Heart right ventricle (tissue), 16 donors: ENCODE measurements around the gene TINAG. TPM values are rescaled to one million over a fixed set of nuclear protein-coding genes. Genes with fewer than 3 reads are reported as not detected.
A peak's percentile ranks its signal among the peaks of the same experiment; 100 is the strongest.

Experiments
- ATAC-seq, 8 donors: fragments of 200-7000 bp; cut with Tn5 transposase; one replicate each; pipeline ENCODE4 v1.9.1; 2020; ENCODE audit warnings: mild to moderate bottlenecking in 8 of 8, moderate library complexity in 8 of 8, moderate number of reproducible peaks in 1 of 8
- DNase-seq, 2 donors: peaks; one replicate each; pipeline ENCODE4 v3.0.0-alpha.2; 2020
- H3K27ac ChIP-seq, 10 donors: fragments of 200-600 bp; sonication (generic) in 2 of 10; one replicate each; pipeline versions ENCODE4 v1.5.0 to v1.8.0; 2020 to 2022; ENCODE audit warnings: mild to moderate bottlenecking in 3 of 10
- H3K27me3 ChIP-seq, 7 donors: fragments of 200-600 bp; one replicate each; pipeline ENCODE4 v1.8.0; 2021 to 2022; ENCODE audit warnings: mild to moderate bottlenecking in 2 of 7
- H3K36me3 ChIP-seq, 9 donors: fragments of 200-600 bp; sonication (generic) in 1 of 9; one replicate each; pipeline versions ENCODE4 v1.5.0 to v1.8.0; 2020 to 2022; ENCODE audit warnings: mild to moderate bottlenecking in 2 of 9
- H3K4me1 ChIP-seq, 9 donors: fragments of 200-600 bp; sonication (generic) in 1 of 9; one replicate each; pipeline versions ENCODE4 v1.5.0 to v1.8.0; 2020 to 2022; ENCODE audit warnings: mild to moderate bottlenecking in 4 of 9
- H3K4me3 ChIP-seq, 10 donors: fragments of 200-600 bp; sonication (generic) in 2 of 10; one replicate each; pipeline versions ENCODE4 v1.5.0 to v1.8.0; 2020 to 2022; ENCODE audit warnings: mild to moderate bottlenecking in 7 of 10, moderate library complexity in 2 of 10
- H3K9me3 ChIP-seq, 11 donors: fragments of 200-600 bp in 10 of 11; sonication (generic) in 2 of 11; one replicate each; pipeline versions ENCODE4 v1.5.0 to v1.8.0; 2013 to 2022; ENCODE audit warnings: mild to moderate bottlenecking in 2 of 11, control low read depth in 1 of 11, moderate library complexity in 1 of 11
- WGBS, 2 donors: extraction: QIAGEN DNeasy Blood & Tissue Kit; methylation state at CpG; one replicate each; pipeline ENCODE4 v1.1.7; 2013; ENCODE audit warnings: inconsistent platforms in 1 of 2; 5-methylcytosine and 5-hydroxymethylcytosine counted together
- intact Hi-C, 10 donors: fragments of 100-400 bp; cut with DNase I; formaldehyde crosslinking; loops; one replicate each; pipeline versions ENCODE4 v1.11.1 to v1.14.2; 2022
- polyA plus RNA-seq, 2 donors: library from polyadenylated mRNA; stranded (reverse); fragments of 200-250 nt; gene quantifications; one replicate each; pipeline ENCODE4 v1.2.3, GENCODE V29; 2013
- total RNA-seq, 10 donors: library from RNA; stranded (reverse); fragmentation: NEBNext Ultra II Directional in 3 of 10; extraction: Animal tissue kit (Norgen Biotek cat#: 25700) in 3 of 10; gene quantifications; one replicate each; pipeline versions ENCODE4 v1.2.1 to v1.2.4, GENCODE V29; 2021 to 2023
- TF ChIP-seq, protein P1 (sequence below), 9 donors: fragments of 200-600 bp; sonication (generic) in 2 of 9; IDR thresholded peaks; one replicate each; pipeline versions ENCODE4 v1.5.0 to v1.8.0; 2021 to 2022; ENCODE audit warnings: antibody characterized with exemption in 9 of 9, mild to moderate bottlenecking in 5 of 9, moderate library complexity in 1 of 9
- donor health status: Arrhythmogenic right ventricular cardiomyopathy.
- donor health status: ischemic (EF 13 %, LVEDD 7.1; RV severe dilation, severe dysfunction).
- donor health status: healthy with polysubstance abuse.
- donor health status: DM: no; HTN: yes; CAD: no.
- donor health status: DM: no; HTN: no; CAD: no.
- donor health status: ischemic (EF 25% LVEDD 6.9; RV normal size, moderate dysfunction).
- donor health status: ischemic (EF 25% LVEDD 5.7; RV mildly dilated, moderate dysfunction).
- donor health status: healthy.
- donor health status: DM: yes; HTN: yes; CAD: no.
- donor health status: Ischemic cardiomyopathy.
- donor health status: ischemic (EF 35%, LVEDD 5.7; RV mildly dilated, moderate dysfunction).
- donor health status: nonischemic (EF 11% LVEDD 7.7; RV severe dilation, severe dysfunction).
- donor health status: DM: yes; HTN: yes; CAD: no.
- donor health status: PGD.
- donor health status: ischemic (EF 29% LVEDD 5.4; RV normal size, mild dysfunction).
- donor health status: nonischemic (EF 23%, LVEDD 6.1; RV moderate dilation, normal function).

Gene TINAG
- total and polyA plus RNA-seq, 12 donors: 0.04 to 1.0 (median 0.30) TPM; not detected in 2

GRCh38 chr6:54274383-54274782 lies 33.9 kb upstream of the TINAG start:
- no peak overlapping the region for H3K4me3 ChIP-seq
- TF ChIP-seq, protein P1, sequence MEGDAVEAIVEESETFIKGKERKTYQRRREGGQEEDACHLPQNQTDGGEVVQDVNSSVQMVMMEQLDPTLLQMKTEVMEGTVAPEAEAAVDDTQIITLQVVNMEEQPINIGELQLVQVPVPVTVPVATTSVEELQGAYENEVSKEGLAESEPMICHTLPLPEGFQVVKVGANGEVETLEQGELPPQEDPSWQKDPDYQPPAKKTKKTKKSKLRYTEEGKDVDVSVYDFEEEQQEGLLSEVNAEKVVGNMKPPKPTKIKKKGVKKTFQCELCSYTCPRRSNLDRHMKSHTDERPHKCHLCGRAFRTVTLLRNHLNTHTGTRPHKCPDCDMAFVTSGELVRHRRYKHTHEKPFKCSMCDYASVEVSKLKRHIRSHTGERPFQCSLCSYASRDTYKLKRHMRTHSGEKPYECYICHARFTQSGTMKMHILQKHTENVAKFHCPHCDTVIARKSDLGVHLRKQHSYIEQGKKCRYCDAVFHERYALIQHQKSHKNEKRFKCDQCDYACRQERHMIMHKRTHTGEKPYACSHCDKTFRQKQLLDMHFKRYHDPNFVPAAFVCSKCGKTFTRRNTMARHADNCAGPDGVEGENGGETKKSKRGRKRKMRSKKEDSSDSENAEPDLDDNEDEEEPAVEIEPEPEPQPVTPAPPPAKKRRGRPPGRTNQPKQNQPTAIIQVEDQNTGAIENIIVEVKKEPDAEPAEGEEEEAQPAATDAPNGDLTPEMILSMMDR (IDR thresholded peaks at IDR 0.05): no peak
- intact Hi-C loops: loop anchor here in 1 of 10 donors (10.0 kb wide), 1 partner anchor 290 kb away; no protein-coding TSS in a partner anchor
- ATAC-seq (peak in 3 of 8 donors; percentile 17 to 64 (median 37)), DNase-seq (no peak)
- H3K36me3 ChIP-seq: no peaks in the 10 kb centered on the region
- H3K27ac ChIP-seq: no peak overlapping the region
- peaks cover 0 to 3% (median 0%) of the 10 kb centered on the region in 11 donors for H3K9me3 ChIP-seq
- no peaks in the 10 kb centered on the region for H3K27me3 ChIP-seq
- H3K4me1 ChIP-seq: no peaks in the 10 kb centered on the region

DNA sequence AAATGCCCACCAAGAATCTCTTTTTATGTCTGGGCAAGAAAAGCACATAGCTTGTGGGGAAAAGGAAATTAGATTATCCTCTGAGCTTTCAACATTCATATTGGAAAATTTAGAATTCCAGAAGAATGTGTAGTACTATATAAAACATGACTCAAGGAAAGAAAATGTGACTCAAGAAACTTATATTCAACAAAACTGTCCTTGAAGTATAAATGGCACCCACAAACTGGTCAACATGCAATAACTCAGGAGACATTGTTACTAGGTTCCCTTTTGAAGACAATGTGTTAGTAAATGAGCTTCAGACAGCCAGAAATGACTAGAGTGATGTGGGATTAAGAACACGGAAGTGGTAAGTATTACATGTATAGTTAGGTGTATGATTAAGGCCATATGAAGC lies 26.1 kb upstream of the TINAG start:
- H3K27me3 ChIP-seq: no peaks in the 10 kb centered on the region
- peaks cover 0 to 3% (median 0%) of the 10 kb centered on the region in 11 donors for H3K9me3 ChIP-seq
- intact Hi-C loops: no loop called here
- TF ChIP-seq, protein P1 (IDR thresholded peaks at IDR 0.05): no peak
- no peaks in the 10 kb centered on the region for H3K36me3 ChIP-seq
- H3K4me1 ChIP-seq: no peaks in the 10 kb centered on the region
- H3K4me3 ChIP-seq: no peak overlapping the region
- H3K27ac ChIP-seq: no peak overlapping the region
- WGBS, 2 donors: 85 to 92% methylated on average over 1 of the region's 1 CpG
- no peak for ATAC-seq
- DNase-seq: no peak

GRCh38 chr6:54284161-54284860 lies 23.9 kb upstream of the TINAG start:
- Histone ChIP-seq H3K36me3 (no peaks in the 10 kb centered on the region), H3K4me3 (no peak overlapping the region), H3K9me3 (no peaks in the 10 kb centered on the region), H3K4me1 (peaks cover 0 to 3% (median 0%) of the 10 kb centered on the region in 9 donors), H3K27ac (no peak overlapping the region), H3K27me3 (no peaks in the 10 kb centered on the region)
- intact Hi-C loops: no loop called here
- ATAC-seq (peak in 1 of 8 donors; percentile 44), DNase-seq (no peak)
- WGBS, 2 donors: 66 to 85% methylated on average over 3 of the region's 3 CpGs
- TF ChIP-seq, protein P1 (IDR thresholded peaks at IDR 0.05): no peak

DNA sequence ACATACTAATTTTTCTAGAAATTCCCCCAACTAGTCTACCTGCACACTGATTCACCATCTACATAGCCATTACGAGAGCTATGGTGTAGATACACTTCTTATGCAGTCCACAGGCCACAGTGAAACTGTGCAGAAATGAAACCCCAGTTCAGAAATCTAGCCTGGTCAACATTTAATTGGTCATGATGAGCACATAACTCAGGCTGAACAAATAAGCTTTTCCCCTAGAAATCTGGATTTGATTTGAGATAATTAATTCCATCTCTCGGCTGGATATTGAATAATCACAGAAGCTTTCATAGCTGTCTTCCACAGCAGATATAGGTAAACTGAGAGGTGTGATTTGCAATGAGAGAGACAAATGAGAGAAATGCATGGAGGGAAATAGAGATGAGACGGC lies 22.6 kb upstream of the TINAG start:
- intact Hi-C loops: no loop called here
- Histone ChIP-seq H3K9me3 (no peaks in the 10 kb centered on the region), H3K4me1 (peaks cover 0 to 3% (median 0%) of the 10 kb centered on the region in 9 donors), H3K27ac (no peak overlapping the region), H3K36me3 (no peaks in the 10 kb centered on the region), H3K27me3 (no peaks in the 10 kb centered on the region), H3K4me3 (no peak overlapping the region)
- ATAC-seq (no peak), DNase-seq (no peak)
- TF ChIP-seq, protein P1 (IDR thresholded peaks at IDR 0.05): no peak
- 81 to 83% methylated on average over 3 of the region's 3 CpGs for WGBS, 2 donors
